A549 treated with AZD9567 at 1 μM for 4 hours (cell line): ENCODE data around the gene TBC1D10B. TPM values are rescaled to one million over a fixed set of nuclear protein-coding genes. Genes with fewer than 3 reads are reported as not detected.

ENCODE experiments used
- total RNA-seq: library from RNA; stranded (reverse); fragments of 200-300 nt; extraction: Qiagen RNA extraction; gene quantifications from 5 replicates; pipeline ENCODE4 v1.2.3, GENCODE V29; 2022; ENCODE audit not compliant: insufficient read depth

The TBC1D10B gene
- total RNA-seq: 20.4 to 31.0 TPM (median 30.3 TPM) in 5 replicates

GRCh38 chr16:30370456-30371247 lies at the start of gene TBC1D10B:
TBC1D10B (minus strand) TSS chr16:30370494; CDS start chr16:30370183, 311 bp downstream.

DNA sequence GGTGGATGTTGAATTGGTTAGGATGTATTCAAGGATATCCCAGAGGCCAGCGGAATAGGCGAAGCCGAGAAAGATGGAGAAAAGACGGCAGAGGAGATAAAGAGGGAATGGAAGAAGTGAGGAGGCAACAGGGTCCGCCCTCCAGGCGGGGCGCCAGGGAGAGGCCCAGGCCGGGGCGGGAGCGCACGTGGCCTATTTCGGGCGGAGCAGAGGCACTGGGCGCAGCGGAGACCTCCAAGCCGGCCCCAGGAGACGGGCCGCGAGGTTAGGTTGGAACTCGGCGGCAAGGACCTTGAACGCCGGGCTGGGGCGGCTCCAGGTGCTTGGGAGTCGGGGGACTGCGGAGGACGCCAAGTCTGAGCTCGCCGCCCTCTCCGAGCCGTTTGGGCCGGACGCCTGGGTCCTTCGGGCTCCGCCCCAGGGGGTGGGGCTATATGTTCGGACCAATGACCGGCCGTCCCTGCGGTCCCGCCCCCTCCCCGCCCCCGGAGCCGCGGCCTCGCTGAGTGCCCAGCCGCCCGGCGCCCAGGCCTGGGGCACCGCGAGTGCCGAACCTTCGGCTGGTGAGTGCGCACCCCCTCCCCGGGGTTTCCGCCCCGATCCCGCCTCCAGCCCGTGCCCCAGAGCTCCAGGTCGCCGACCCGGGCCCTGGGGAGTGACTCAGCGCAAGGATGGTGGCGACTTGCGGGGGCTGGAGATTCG lies 37.0 kb upstream of the TBC1D10B start, which contains the start of gene ZNF771:
Gene ZNF771 (plus strand): TSS at position 505 of the 702 bp plus-strand sequence. CDS start 448 bp downstream, outside the sequence.

GRCh38 chr16:30395155-30395991 lies 25.1 kb upstream of the TBC1D10B start, which contains the start of gene ZNF48:
ZNF48 (plus strand) TSS chr16:30395420; CDS start chr16:30395795, 375 bp downstream.

GRCh38 chr16:30382111-30382881 lies 12.0 kb upstream of the TBC1D10B start, which contains the start of gene SEPTIN1:
SEPTIN1 (minus strand) TSS chr16:30382561; CDS start chr16:30382542, 19 bp downstream.

DNA sequence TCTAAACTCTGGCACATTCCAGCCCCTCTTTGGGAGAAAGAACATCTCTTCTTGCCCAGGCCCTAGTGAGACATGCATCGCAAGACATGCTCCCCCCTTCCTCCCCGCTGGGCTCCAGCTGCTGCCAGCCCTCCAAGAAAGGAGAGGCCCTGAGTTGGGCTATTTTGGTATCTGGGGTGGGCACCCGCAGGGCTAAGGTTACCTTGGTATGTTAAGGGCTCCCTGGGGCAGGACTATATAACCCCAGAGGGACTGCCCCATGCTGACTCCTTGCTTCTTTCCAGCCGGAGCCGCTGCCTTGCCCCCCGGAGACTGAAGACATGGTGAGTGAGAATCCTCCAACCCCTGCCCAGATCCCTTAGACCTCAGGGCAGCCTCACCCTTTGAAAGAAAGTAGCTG lies 4.2 kb upstream of the TBC1D10B start, which contains the start of gene MYL11:
Gene MYL11 (plus strand): TSS at position 265 of the 400 bp plus-strand sequence. CDS start 56 bp downstream, at position 321.

GRCh38 chr16:30355144-30355953 lies 14.9 kb downstream of the TBC1D10B start, which contains the start of gene CD2BP2:
CD2BP2 (minus strand) TSS chr16:30355308; CDS start chr16:30354681, 627 bp downstream.

Other genes starting within 250 kb of the TBC1D10B start
- 26.5 to 32.3 TPM (median 32.1 TPM) in 5 replicates for gene MAPK3, start 247.3 kb downstream of the TBC1D10B start, total RNA-seq
- gene CORO1A, start 186.9 kb downstream of the TBC1D10B start, total RNA-seq: 2.6 to 4.6 TPM (median 3.1 TPM) in 5 replicates
- gene BOLA2B, start 176.8 kb downstream of the TBC1D10B start, total RNA-seq: 104 to 219 TPM (median 200 TPM) in 5 replicates
- 7.2 to 29.2 TPM (median 20.1 TPM) in 5 replicates for gene SLX1A, start 176.6 kb downstream of the TBC1D10B start, total RNA-seq
- 5.6 to 28.8 TPM (median 7.8 TPM) in 5 replicates for gene SULT1A3, start 171.2 kb downstream of the TBC1D10B start, total RNA-seq
- gene NPIPB13, start 122.0 kb downstream of the TBC1D10B start, total RNA-seq: 2.7 to 3.0 TPM (median 2.8 TPM) in 4 of 5 replicates, not detected in the other
- gene CD2BP2, start 15.2 kb downstream of the TBC1D10B start, total RNA-seq: 63.2 to 69.6 TPM (median 67.9 TPM) in 5 replicates
- 0.14 to 0.69 TPM (median 0.57 TPM) in 3 of 5 replicates, not detected in the others for gene MYL11, start 4.3 kb upstream of the TBC1D10B start, total RNA-seq
- 2.0 to 2.3 TPM (median 2.1 TPM) in 4 of 5 replicates, not detected in the other for gene SEPTIN1, start 12.1 kb upstream of the TBC1D10B start, total RNA-seq
- gene ZNF48, start 24.9 kb upstream of the TBC1D10B start, total RNA-seq: 13.4 to 15.0 TPM (median 14.1 TPM) in 5 replicates
- 1.4 to 6.2 TPM (median 5.9 TPM) in 5 replicates for gene ZNF771, start 37.1 kb upstream of the TBC1D10B start, total RNA-seq
- gene DCTPP1, start 59.5 kb upstream of the TBC1D10B start, total RNA-seq: 103 to 132 TPM (median 123 TPM) in 5 replicates
- gene SEPHS2, start 75.4 kb upstream of the TBC1D10B start, total RNA-seq: 47.7 to 51.4 TPM (median 49.2 TPM) in 5 replicates
- gene ITGAL, start 102.2 kb upstream of the TBC1D10B start, total RNA-seq: 0.03 to 0.23 TPM (median 0.11 TPM) in 4 of 5 replicates, not detected in the other
- 44.5 to 46.8 TPM (median 45.0 TPM) in 5 replicates for gene ZNF768, start 156.1 kb upstream of the TBC1D10B start, total RNA-seq
- gene ZNF747, start 164.4 kb upstream of the TBC1D10B start, total RNA-seq: 2.7 to 4.1 TPM (median 3.6 TPM) in 5 replicates
- gene ZNF764, start 187.9 kb upstream of the TBC1D10B start, total RNA-seq: 2.6 to 6.4 TPM (median 5.3 TPM) in 5 replicates
- 4.0 to 7.2 TPM (median 6.5 TPM) in 5 replicates for gene ZNF688, start 201.2 kb upstream of the TBC1D10B start, total RNA-seq
- gene ZNF785, start 215.2 kb upstream of the TBC1D10B start, total RNA-seq: not detected in 5 replicates
- gene ZNF689, start 239.9 kb upstream of the TBC1D10B start, total RNA-seq: 6.6 to 12.3 TPM (median 7.1 TPM) in 5 replicates